Measurements from ENCODE around the gene ARHGAP31.

ARHGAP31 gene

DNA sequence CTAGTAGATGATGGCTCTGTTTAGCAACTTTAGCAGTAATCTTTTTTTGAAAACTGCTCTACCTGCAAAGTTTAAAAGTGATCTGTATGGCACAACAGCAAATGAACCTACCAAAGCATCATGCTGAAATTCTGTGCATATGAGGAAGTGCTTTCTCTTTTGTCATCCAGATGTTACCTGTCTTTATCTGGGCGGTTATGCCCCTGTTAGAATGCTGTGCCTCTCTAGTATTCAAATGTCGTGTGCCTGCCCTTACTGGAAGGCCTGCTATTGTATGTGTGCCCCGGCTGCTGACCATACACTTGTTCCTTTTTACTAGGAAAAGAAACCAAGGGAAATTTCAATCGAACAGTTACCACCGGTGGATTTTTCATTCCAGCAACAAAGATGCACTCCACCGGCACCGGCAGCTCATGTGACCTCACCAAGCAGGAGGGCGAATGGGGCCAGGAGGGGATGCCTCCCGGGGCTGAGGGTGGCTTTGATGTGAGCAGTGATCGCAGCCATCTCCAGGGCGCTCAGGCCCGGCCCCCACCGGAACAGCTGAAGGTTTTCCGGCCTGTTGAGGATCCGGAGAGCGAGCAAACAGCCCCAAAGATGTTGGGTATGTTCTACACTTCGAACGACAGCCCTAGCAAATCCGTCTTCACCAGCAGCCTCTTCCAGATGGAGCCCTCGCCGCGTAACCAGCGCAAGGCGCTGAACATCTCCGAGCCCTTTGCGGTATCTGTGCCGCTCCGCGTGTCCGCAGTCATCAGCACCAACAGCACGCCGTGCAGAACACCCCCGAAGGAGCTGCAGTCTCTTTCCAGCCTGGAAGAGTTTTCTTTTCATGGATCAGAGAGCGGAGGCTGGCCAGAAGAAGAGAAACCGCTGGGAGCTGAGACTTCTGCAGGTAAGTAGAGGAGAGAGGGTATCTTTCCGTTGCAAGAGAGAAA lies 107.6 kb downstream of the ARHGAP31 start:
- Mint-ChIP-seq H3K27me3 (no peaks in the 10 kb centered on the region), H3K36me3 (peaks cover 57% of the 10 kb centered on the region), H3K4me1 (peaks cover 14% of the 10 kb centered on the region), H3K27ac (peak overlapping the region; percentile 85), H3K4me3 (peak overlapping the region; percentile 45), H3K9me3 (no peaks in the 10 kb centered on the region)
- ATAC-seq = peak; percentile 50

- H3K27ac Mint-ChIP-seq = no peak overlapping the region
- no peak for ATAC-seq
- no peak overlapping the region for H3K4me3 Mint-ChIP-seq
- H3K9me3 Mint-ChIP-seq = no peaks in the 10 kb centered on the region
- no peaks in the 10 kb centered on the region for H3K27me3 Mint-ChIP-seq
- H3K4me1 Mint-ChIP-seq = peaks cover 21% of the 10 kb centered on the region
- peaks cover 58% of the 10 kb centered on the region for H3K36me3 Mint-ChIP-seq
Observed at GRCh38 chr3:119402791-119403190, 108.6 kb downstream of the ARHGAP31 start.

DNA sequence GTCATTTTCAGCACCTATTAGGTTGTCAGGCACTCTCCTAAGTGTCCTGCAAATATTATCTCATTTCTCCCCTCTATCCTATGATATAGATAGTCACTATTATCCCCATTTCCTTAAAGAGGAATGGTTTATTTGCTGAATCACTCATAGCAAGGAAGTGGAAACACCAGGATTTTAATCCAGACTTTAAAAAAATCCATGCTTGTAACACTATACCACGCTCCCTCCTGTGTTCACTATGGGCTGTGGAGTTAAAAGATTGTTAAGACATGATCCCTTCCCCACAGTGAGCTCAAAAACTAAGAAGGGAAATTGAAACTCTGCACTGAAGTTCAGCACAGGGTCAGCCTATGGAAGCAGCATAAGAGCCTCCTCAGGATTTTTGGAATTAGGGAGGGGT lies 109.0 kb downstream of the ARHGAP31 start:
- Mint-ChIP-seq H3K4me1 (peaks cover 21% of the 10 kb centered on the region), H3K27me3 (no peaks in the 10 kb centered on the region), H3K4me3 (no peak overlapping the region), H3K9me3 (no peaks in the 10 kb centered on the region), H3K36me3 (peaks cover 58% of the 10 kb centered on the region), H3K27ac (no peak overlapping the region)
- ATAC-seq = no peak

GRCh38 chr3:119405315-119405714 lies 111.1 kb downstream of the ARHGAP31 start:
- H3K4me3 Mint-ChIP-seq = no peak overlapping the region
- peaks cover 61% of the 10 kb centered on the region for H3K36me3 Mint-ChIP-seq

GRCh38 chr3:119408243-119408950 lies 114.2 kb downstream of the ARHGAP31 start:
- Mint-ChIP-seq H3K9me3 (no peaks in the 10 kb centered on the region), H3K36me3 (peaks cover 66% of the 10 kb centered on the region), H3K27me3 (no peaks in the 10 kb centered on the region), H3K4me1 (peaks cover 7% of the 10 kb centered on the region), H3K4me3 (no peak overlapping the region), H3K27ac (peak overlapping the region; percentile 48)
- ATAC-seq = no peak

More at GRCh38 chr3:119405315-119405714, 111.1 kb downstream of the ARHGAP31 start:
- Mint-ChIP-seq H3K27ac (no peak overlapping the region), H3K4me1 (peaks cover 21% of the 10 kb centered on the region), H3K9me3 (no peaks in the 10 kb centered on the region), H3K27me3 (no peaks in the 10 kb centered on the region)
- ATAC-seq = no peak

DNA sequence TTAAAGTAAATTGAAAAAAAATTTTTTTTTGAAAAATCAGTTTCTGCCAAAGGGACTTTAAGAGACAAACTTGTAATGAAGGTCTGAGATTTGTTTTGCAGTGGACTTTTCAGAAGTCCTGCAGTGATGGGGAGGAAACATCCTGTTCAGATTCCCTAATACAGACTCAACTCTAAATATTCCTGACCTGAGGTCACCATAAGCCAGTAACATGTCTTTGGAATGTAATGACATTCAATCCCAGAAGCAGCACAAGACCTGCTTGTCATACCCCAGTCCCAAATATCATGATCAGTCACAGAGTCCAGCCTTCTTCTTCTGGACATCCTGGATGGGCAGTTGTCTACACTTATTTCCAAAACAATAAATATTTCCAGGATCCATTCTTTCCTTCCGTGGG lies 115.7 kb downstream of the ARHGAP31 start:
- ATAC-seq = no peak
- Mint-ChIP-seq H3K4me3 (no peak overlapping the region), H3K36me3 (peaks cover 66% of the 10 kb centered on the region), H3K27ac (no peak overlapping the region), H3K9me3 (no peaks in the 10 kb centered on the region), H3K4me1 (peaks cover 7% of the 10 kb centered on the region), H3K27me3 (no peaks in the 10 kb centered on the region)

DNA sequence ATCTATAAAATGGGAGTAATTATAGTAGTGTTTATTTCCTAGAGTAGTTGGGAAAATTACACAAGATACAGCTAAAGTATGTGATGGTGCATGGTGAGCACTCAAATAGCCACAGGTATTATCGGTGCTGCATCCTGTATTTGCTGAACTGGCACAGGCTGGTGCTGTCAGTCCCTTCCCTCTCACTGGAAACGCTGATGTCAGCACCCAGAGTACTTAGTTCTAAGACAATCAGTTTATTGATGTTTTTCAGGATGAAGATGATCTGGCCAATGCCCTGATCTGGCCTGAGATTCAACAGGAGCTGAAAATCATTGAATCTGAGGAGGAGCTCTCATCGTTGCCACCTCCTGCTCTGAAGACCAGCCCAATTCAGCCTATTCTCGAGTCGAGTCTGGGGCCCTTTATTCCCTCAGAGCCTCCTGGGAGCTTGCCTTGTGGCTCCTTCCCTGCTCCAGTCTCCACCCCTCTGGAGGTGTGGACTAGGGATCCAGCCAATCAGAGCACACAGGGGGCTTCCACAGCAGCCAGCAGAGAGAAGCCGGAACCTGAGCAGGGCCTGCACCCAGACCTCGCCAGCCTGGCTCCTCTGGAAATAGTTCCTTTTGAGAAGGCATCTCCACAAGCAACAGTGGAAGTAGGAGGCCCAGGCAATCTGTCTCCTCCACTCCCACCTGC lies 119.6 kb downstream of the ARHGAP31 start:
- no peaks in the 10 kb centered on the region for H3K27me3 Mint-ChIP-seq
- H3K27ac Mint-ChIP-seq = no peak overlapping the region
- H3K4me3 Mint-ChIP-seq = no peak overlapping the region
- no peak for ATAC-seq
- H3K4me1 Mint-ChIP-seq = no peaks in the 10 kb centered on the region
- H3K36me3 Mint-ChIP-seq = peaks cover 72% of the 10 kb centered on the region
- H3K9me3 Mint-ChIP-seq = no peaks in the 10 kb centered on the region

DNA sequence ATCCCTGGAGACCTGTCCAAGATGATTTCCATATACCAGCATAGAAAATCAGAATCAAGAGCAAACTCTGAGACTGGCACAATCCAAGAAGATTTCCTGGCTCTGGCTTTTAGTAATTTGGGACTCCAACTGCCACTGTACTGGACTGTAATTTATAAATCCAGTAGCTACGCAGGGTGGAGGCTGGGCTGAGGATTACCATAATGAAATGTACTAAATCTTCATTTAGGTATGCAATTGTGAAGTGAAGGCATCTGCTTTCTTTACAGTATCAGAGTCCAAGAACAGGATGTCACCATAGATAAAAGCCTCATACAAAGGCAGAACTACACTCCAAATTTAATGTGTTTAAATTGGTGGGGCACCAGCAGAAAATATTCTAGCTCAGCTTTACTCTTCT lies 122.7 kb downstream of the ARHGAP31 start:
- no peak for ATAC-seq
- Mint-ChIP-seq H3K27me3 (no peaks in the 10 kb centered on the region), H3K36me3 (peaks cover 42% of the 10 kb centered on the region), H3K9me3 (no peaks in the 10 kb centered on the region), H3K4me1 (no peaks in the 10 kb centered on the region), H3K4me3 (no peak overlapping the region), H3K27ac (no peak overlapping the region)

DNA sequence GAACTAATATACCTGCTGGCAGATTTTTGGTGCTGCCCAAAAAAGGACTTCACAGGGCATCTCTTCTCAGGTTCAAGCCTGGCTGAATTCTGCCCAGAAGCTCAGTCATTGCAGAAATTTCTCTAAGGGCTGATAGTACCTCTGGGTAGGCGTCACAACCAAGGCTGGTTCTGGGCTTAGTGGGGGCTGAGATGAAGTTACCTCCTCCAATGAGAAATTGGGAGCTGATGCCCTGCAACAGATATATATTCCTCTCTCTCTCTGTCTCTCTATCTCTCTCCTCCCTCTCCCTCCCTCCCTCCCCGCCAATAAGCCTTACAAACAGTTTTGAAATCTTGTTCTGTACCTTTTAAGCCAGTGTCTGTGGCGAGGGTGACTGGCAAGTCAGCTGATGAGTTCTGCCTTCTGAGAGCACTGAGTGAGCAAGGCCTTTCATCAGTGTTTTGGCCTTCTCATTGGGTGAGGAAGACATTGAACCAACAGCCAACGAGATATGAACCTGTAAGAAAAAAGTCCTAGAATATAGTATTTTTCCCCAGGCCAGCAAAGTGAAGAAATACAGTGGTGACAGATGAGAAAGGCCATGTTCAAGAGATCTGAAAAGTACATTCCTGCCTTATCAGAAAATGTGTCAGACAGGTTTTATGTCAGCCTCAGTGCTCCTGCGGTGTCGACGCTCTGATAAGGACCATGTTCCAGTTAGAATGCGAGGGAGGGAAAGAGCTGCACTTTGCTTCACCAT lies 123.8 kb downstream of the ARHGAP31 start:
- Mint-ChIP-seq H3K9me3 (no peaks in the 10 kb centered on the region), H3K27me3 (no peaks in the 10 kb centered on the region), H3K4me1 (no peaks in the 10 kb centered on the region), H3K4me3 (no peak overlapping the region), H3K27ac (no peak overlapping the region), H3K36me3 (peaks cover 38% of the 10 kb centered on the region)
- ATAC-seq = no peak

- Mint-ChIP-seq H3K9me3 (no peaks in the 10 kb centered on the region), H3K4me3 (no peak overlapping the region), H3K27me3 (no peaks in the 10 kb centered on the region), H3K4me1 (no peaks in the 10 kb centered on the region), H3K27ac (no peak overlapping the region), H3K36me3 (peaks cover 38% of the 10 kb centered on the region)
- no peak for ATAC-seq
Observed at GRCh38 chr3:119418641-119419040, 124.5 kb downstream of the ARHGAP31 start.

DNA sequence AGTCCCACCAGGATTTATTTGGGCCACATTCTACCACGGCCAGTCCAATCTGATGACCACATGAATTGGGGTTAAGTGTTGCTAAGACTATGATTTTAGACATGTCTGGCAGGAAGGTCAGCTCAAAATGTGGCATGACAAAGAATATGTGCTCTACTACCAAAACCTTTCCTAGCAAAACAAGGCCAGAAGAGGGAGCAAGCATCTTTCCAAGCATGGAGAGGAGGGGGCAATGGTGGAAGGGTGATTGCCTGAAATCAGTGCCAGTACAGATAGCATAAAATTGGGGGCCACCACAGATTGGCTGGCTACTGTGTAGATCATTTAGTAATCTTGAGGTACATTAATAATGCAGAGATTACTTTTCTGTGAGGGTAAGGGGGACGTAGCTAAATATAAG lies 126.0 kb downstream of the ARHGAP31 start:
- Mint-ChIP-seq H3K36me3 (peaks cover 25% of the 10 kb centered on the region), H3K4me3 (no peak overlapping the region), H3K4me1 (no peaks in the 10 kb centered on the region), H3K9me3 (no peaks in the 10 kb centered on the region), H3K27me3 (no peaks in the 10 kb centered on the region), H3K27ac (no peak overlapping the region)
- ATAC-seq = no peak

DNA sequence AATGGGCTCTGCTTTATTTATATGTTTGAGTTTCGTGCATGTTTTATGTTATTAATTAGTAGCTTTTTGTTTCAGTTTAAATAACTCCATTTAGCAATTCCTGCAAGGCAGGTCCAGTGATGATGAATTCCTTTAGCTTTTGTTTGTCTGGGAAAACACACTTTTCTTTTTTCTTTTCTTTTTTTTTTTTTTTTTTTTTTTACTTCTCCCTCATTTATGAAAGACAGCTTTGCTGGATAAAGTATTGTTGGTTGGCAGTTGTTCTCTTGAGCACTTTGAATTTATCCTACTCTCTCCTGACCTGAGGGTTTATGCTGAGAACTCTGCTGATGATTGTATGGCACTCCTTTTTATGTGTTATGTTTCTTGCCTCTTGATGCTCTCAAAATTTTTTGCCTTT lies 133.5 kb downstream of the ARHGAP31 start:
- peaks cover 61% of the 10 kb centered on the region for H3K36me3 Mint-ChIP-seq
- ATAC-seq = no peak

DNA sequence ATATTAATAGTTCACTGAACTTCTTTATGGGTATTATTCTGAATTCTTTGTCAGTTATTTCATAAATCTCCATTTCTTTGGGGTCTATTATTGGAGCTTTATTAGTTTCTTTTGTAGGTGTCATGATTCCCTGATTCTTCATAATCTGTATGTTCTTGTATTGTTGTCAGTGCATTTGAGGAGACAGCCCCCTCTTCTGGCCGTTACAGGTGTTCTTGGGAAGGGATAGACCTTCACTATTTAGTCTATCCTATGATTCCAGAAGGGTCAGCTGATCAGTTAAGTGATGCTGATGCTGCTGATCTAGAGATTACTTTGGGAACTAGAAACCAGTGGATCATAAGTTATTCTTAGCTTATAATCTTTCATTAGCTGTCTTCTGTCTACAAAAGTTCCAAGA lies 134.4 kb downstream of the ARHGAP31 start:
- H3K27ac Mint-ChIP-seq = no peak overlapping the region
- no peaks in the 10 kb centered on the region for H3K27me3 Mint-ChIP-seq
- no peak overlapping the region for H3K4me3 Mint-ChIP-seq
- H3K36me3 Mint-ChIP-seq = peaks cover 70% of the 10 kb centered on the region
- peaks cover 28% of the 10 kb centered on the region for H3K9me3 Mint-ChIP-seq
- no peaks in the 10 kb centered on the region for H3K4me1 Mint-ChIP-seq
- ATAC-seq = no peak

More for the DNA sequence above, 133.5 kb downstream of the ARHGAP31 start:
- peaks cover 28% of the 10 kb centered on the region for H3K9me3 Mint-ChIP-seq
- H3K4me1 Mint-ChIP-seq = no peaks in the 10 kb centered on the region
- no peak overlapping the region for H3K27ac Mint-ChIP-seq
- H3K27me3 Mint-ChIP-seq = no peaks in the 10 kb centered on the region
- H3K4me3 Mint-ChIP-seq = no peak overlapping the region

GRCh38 chr3:119433613-119434325 lies 139.6 kb downstream of the ARHGAP31 start:
- Mint-ChIP-seq H3K4me1 (no peaks in the 10 kb centered on the region), H3K36me3 (peaks cover 96% of the 10 kb centered on the region), H3K27me3 (no peaks in the 10 kb centered on the region), H3K4me3 (no peak overlapping the region), H3K27ac (no peak overlapping the region), H3K9me3 (peaks cover 12% of the 10 kb centered on the region)
- ATAC-seq = no peak
